GM21717 (cell line): ENCODE results near the gene KRTAP5-5.
"Not testable (repeated sequence)": the region's sequence is repeated elsewhere in the genome, so short reads cannot be mapped to it uniquely, and the experiment has no call there.

Experiments used
- ATAC-seq: cut with Tn5 transposase; IDR thresholded peaks from one replicate; pipeline ENCODE4 v1.9.1; 2021; ENCODE audit warnings: mild to moderate bottlenecking, moderate library complexity; ENCODE audit not compliant: unreplicated experiment

The KRTAP5-5 gene

GRCh38 chr11:1655168-1656060 is 25.8 kb downstream of the KRTAP5-5 start:
- ATAC-seq, result no peak

GRCh38 chr11:1656061-1656441 is 26.5 kb downstream of the KRTAP5-5 start:
- ATAC-seq, result no peak

- no peak for ATAC-seq
These were observed 27.1 kb downstream of the KRTAP5-5 start for GRCh38 chr11:1656670-1657069.

- no peak for ATAC-seq
These were observed 29.9 kb downstream of the KRTAP5-5 start for GRCh38 chr11:1659506-1659905.

- no peak for ATAC-seq
These were observed 30.7 kb downstream of the KRTAP5-5 start for GRCh38 chr11:1660111-1660867.

- not testable (repeated sequence) for ATAC-seq
These were observed 32.1 kb downstream of the KRTAP5-5 start for GRCh38 chr11:1661454-1662269.

- ATAC-seq, result not testable (repeated sequence)
These were observed 33.2 kb downstream of the KRTAP5-5 start for GRCh38 chr11:1662699-1663283.

GRCh38 chr11:1665313-1665712 is 35.7 kb downstream of the KRTAP5-5 start:
- ATAC-seq, result no peak

GRCh38 chr11:1667121-1667850 is 37.7 kb downstream of the KRTAP5-5 start:
- ATAC-seq, result no peak

GRCh38 chr11:1667906-1668305 is 38.3 kb downstream of the KRTAP5-5 start:
- no peak for ATAC-seq

- ATAC-seq, result no peak
These were observed 39.4 kb downstream of the KRTAP5-5 start for GRCh38 chr11:1668911-1669473.

GRCh38 chr11:1669546-1670218 is 40.1 kb downstream of the KRTAP5-5 start:
- ATAC-seq, result no peak

- not testable (repeated sequence) for ATAC-seq
These were observed 40.9 kb downstream of the KRTAP5-5 start for GRCh38 chr11:1670457-1670856.

- no peak for ATAC-seq
These were observed 41.4 kb downstream of the KRTAP5-5 start for GRCh38 chr11:1670905-1671371.

- ATAC-seq, result no peak
These were observed 42.1 kb downstream of the KRTAP5-5 start for GRCh38 chr11:1671658-1672057.

GRCh38 chr11:1672613-1673350 is 43.2 kb downstream of the KRTAP5-5 start:
- ATAC-seq, result no peak

- ATAC-seq, result no peak
These were observed 44.0 kb downstream of the KRTAP5-5 start for GRCh38 chr11:1673446-1674172.
